Neural progenitor cell (in vitro differentiated cells): Measurements from ENCODE around the gene RAB5IF.

Experiments used
- CTCF ChIP-seq: fragments of 200-600 bp; sonication (generic); IDR thresholded peaks from 2 replicates; pipeline ENCODE4 v1.5.1; 2017; ENCODE audit warnings: antibody characterized with exemption, mild to moderate bottlenecking
- EZH2 ChIP-seq: fragments of 200-600 bp; sonication (generic); IDR thresholded peaks from 2 replicates; pipeline ENCODE4 v1.6.1; 2017; ENCODE audit warnings: antibody characterized with exemption, mild to moderate bottlenecking, moderate library complexity
- EZH2phosphoT487 ChIP-seq: fragments of 200-600 bp; sonication (generic); IDR thresholded peaks from 2 replicates; pipeline ENCODE4 v1.6.1; 2017; ENCODE audit warnings: antibody characterized with exemption

- no peak for TF ChIP-seq CTCF
- TF ChIP-seq EZH2: no peak
- no peak for TF ChIP-seq EZH2phosphoT487
These were observed 49.4 kb downstream of the RAB5IF start for GRCh38 chr20:36655004-36655403.
